Calu3 (cell line): ENCODE data around the gene TRPV4. TPM values are rescaled to one million over a fixed set of nuclear protein-coding genes. Genes with fewer than 3 reads are reported as not detected.

Experiments
- BruUV-seq: library from RNA; stranded (reverse); fragments of 400-500 nt; replicated peaks from 2 replicates; lab custom pipeline; 2021; lab: Mats Ljungman, UMichigan
- CTCF ChIA-PET: fragments of 300-600 bp; sonication (Branson Sonifier 250); formaldehyde crosslinking; loops from one replicate; lab custom pipeline; 2022; ENCODE audit warnings: antibody characterized with exemption; lab: Charles Lee
- DNase-seq: peaks from one replicate; pipeline ENCODE4 v3.0.0; 2022
- H3K27ac Mint-ChIP-seq: one replicate; pipeline ENCODE4 v1.8.0; 2022; ENCODE audit warnings: mixed read lengths; ENCODE audit not compliant: unreplicated experiment
- H3K27me3 Mint-ChIP-seq: one replicate; pipeline ENCODE4 v1.8.0; 2022; ENCODE audit warnings: mixed read lengths; ENCODE audit not compliant: unreplicated experiment
- H3K36me3 Mint-ChIP-seq: one replicate; pipeline ENCODE4 v1.8.0; 2022; ENCODE audit warnings: mild to moderate bottlenecking, moderate library complexity, mixed read lengths; ENCODE audit not compliant: insufficient read depth, unreplicated experiment
- H3K4me1 Mint-ChIP-seq: one replicate; pipeline ENCODE4 v1.8.0; 2022; ENCODE audit warnings: mild to moderate bottlenecking, low read depth, mixed read lengths; ENCODE audit not compliant: unreplicated experiment
- H3K4me3 Mint-ChIP-seq: one replicate; pipeline ENCODE4 v1.8.0; 2022; ENCODE audit warnings: mild to moderate bottlenecking, low read depth, moderate library complexity, mixed read lengths; ENCODE audit not compliant: unreplicated experiment
- H3K9me3 Mint-ChIP-seq: one replicate; pipeline ENCODE4 v1.8.0; 2022; ENCODE audit warnings: low read depth, mixed read lengths; ENCODE audit not compliant: unreplicated experiment
- intact Hi-C: fragments of 100-400 bp; cut with micrococcal nuclease; formaldehyde crosslinking; loops from one replicate; pipeline ENCODE4 v1.10.0; 2022; ENCODE audit not compliant: unreplicated experiment
- total RNA-seq: library from RNA; stranded (reverse); gene quantifications from 2 replicates; pipeline ENCODE4 v1.2.3, GENCODE V29; 2022
- TF ChIP-seq, protein P1 (sequence below): fragments of 200-600 bp; IDR thresholded peaks from one replicate; pipeline ENCODE4 v1.8.0; 2022; ENCODE audit warnings: antibody characterized with exemption; ENCODE audit not compliant: unreplicated experiment

The TRPV4 gene
- total RNA-seq, 1 experiment from 2014 or later = 25.3 TPM

DNA sequence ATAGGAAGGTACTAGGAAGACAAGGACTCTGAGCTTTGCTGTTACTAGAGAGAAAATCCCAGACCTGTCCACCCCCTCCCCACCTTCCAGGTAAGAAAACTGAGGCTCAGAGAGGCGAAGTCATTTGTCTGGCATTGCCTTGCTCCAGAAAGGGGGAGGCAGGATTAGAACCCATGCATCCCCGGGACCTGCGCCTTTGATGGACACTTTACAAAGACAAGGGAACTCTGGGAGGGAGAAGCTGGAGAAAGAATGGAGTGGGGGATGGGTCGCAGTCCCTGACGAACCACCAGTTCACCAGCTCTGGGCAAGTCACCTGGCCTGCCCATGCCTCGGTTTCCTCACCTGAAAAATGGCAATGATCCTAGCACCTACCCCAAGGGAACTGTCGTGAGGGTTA lies 10.8 kb downstream of the TRPV4 start:
- Mint-ChIP-seq H3K36me3 (peaks cover 10% of the 10 kb centered on the region), H3K4me1 (peaks cover 37% of the 10 kb centered on the region), H3K27ac (peak overlapping the region; percentile 84), H3K27me3 (no peaks in the 10 kb centered on the region), H3K4me3 (peak overlapping the region; percentile 50), H3K9me3 (no peaks in the 10 kb centered on the region)
- TF ChIP-seq, protein P1, sequence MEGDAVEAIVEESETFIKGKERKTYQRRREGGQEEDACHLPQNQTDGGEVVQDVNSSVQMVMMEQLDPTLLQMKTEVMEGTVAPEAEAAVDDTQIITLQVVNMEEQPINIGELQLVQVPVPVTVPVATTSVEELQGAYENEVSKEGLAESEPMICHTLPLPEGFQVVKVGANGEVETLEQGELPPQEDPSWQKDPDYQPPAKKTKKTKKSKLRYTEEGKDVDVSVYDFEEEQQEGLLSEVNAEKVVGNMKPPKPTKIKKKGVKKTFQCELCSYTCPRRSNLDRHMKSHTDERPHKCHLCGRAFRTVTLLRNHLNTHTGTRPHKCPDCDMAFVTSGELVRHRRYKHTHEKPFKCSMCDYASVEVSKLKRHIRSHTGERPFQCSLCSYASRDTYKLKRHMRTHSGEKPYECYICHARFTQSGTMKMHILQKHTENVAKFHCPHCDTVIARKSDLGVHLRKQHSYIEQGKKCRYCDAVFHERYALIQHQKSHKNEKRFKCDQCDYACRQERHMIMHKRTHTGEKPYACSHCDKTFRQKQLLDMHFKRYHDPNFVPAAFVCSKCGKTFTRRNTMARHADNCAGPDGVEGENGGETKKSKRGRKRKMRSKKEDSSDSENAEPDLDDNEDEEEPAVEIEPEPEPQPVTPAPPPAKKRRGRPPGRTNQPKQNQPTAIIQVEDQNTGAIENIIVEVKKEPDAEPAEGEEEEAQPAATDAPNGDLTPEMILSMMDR = no peak
- DNase-seq = no peak
- CTCF ChIA-PET = interaction anchor here (0.6 to 1.4 kb wide), 5 partner anchors 15 to 229 kb away, joined by 3 to 7 read pairs (median 5); no protein-coding TSS in a partner anchor
- no TSS peak for BruUV-seq
- intact Hi-C loops = no loop called here

DNA sequence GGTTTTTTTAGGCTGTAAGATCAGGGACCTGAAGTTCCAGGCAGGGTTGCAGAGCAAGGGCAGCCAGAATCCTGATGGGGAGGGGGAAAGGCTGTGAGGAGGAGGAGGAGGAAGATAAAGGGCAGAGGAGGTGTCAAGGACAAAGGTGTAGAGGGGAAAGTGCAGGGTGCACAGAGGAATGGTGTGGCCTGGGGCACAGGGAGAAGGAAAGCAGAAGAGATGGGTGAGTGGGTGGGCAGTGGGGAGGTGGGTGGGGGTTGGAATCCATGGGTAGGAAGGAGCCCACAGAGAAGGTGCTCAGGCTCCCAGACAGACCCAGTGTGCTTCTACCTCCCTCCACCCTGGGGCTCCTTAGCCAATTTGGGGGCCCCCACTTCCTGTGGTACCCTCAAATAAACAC lies 11.2 kb downstream of the TRPV4 start:
- H3K27me3 Mint-ChIP-seq = no peaks in the 10 kb centered on the region
- peaks cover 33% of the 10 kb centered on the region for H3K4me1 Mint-ChIP-seq
- H3K4me3 Mint-ChIP-seq = no peak overlapping the region
- no peaks in the 10 kb centered on the region for H3K9me3 Mint-ChIP-seq
- TF ChIP-seq, protein P1 = no peak
- peak overlapping the region; percentile 84 for H3K27ac Mint-ChIP-seq
- intact Hi-C loops = no loop called here
- CTCF ChIA-PET = no interaction called here
- BruUV-seq = no TSS peak
- no peak for DNase-seq
- peaks cover 10% of the 10 kb centered on the region for H3K36me3 Mint-ChIP-seq

DNA sequence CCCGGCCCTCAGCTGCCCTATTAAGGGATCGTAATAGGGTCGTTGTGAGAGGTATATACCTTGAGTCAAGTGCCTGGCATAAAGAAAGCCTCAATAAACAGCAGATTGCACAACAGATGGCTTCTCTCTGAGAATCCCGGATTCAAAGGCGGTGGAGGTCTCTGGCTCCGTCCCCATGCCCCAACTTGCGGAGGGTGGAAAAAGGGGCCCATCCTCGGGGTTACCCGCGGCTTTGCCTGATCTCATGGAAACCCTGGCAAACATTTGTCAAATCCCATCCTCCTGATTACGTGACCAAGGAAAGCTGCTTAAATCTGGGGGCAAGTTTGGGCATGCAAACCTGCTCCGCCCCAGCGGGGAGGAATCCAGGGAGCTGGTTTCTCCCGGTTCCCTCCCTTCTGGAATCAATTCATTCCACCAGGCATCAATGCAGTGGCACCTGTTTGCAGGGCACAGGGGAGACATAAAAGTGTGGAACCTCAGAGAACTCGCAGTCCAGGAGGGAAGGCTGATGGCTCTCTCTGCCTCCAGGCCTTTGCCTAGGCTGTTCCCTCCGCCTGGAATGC lies 12.3 kb downstream of the TRPV4 start:
- intact Hi-C loops = no loop called here
- Mint-ChIP-seq H3K36me3 (peaks cover 10% of the 10 kb centered on the region), H3K27me3 (no peaks in the 10 kb centered on the region), H3K4me3 (no peak overlapping the region), H3K27ac (no peak overlapping the region), H3K4me1 (peaks cover 33% of the 10 kb centered on the region), H3K9me3 (no peaks in the 10 kb centered on the region)
- no TSS peak for BruUV-seq
- CTCF ChIA-PET = no interaction called here
- TF ChIP-seq, protein P1 = no peak
- DNase-seq = no peak

DNA sequence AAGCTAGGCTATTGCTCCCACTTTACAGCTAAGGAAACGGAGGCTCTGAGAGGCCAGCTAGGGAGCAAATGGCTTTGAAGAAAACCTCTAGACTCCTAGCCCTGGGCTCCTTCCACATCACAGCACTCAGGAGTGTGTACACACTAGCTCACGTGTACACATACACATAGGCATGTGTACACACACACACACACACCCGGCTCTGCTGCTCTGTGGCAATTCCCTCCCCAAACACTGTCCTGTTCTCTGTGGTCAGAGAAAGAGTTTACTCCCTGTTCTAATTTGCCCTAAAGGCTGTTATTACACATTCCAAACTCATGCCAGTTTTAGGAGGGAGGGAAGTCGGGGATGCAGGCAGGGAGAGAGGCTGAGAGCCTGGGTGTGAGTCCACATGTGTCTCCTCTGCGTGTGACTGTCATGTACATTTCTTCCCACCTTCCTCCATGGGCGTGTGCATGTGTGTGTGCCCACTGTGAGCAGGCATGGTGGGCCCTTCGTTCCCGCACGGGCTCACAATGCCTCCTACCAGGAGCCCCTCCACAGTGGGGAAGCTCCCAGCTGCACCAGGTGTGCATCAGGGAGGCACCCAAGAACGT lies 14.2 kb downstream of the TRPV4 start:
- TF ChIP-seq, protein P1 = no peak
- H3K27me3 Mint-ChIP-seq = no peaks in the 10 kb centered on the region
- intact Hi-C loops = no loop called here
- H3K4me3 Mint-ChIP-seq = no peak overlapping the region
- BruUV-seq = no TSS peak
- H3K4me1 Mint-ChIP-seq = peaks cover 33% of the 10 kb centered on the region
- no peak for DNase-seq
- H3K27ac Mint-ChIP-seq = no peak overlapping the region
- no peaks in the 10 kb centered on the region for H3K9me3 Mint-ChIP-seq
- CTCF ChIA-PET = no interaction called here
- H3K36me3 Mint-ChIP-seq = peaks cover 10% of the 10 kb centered on the region
